ENCODE measurements around the gene P2RY11. TPM values are rescaled to one million over a fixed set of nuclear protein-coding genes. Genes with fewer than 3 reads are reported as not detected.

The P2RY11 gene
- total and polyA plus RNA-seq, 2 experiments from 2014 or later, result 2.7 to 6.1 TPM

- Histone ChIP-seq H3K36me3 (replicated peaks; ENCODE audit: insufficient read depth, low read depth) (no peaks in the 10 kb centered on the region), H3K27ac (no peak overlapping the region)
These were observed 22.5 kb downstream of the P2RY11 start for GRCh38 chr19:10134040-10134439.

DNA sequence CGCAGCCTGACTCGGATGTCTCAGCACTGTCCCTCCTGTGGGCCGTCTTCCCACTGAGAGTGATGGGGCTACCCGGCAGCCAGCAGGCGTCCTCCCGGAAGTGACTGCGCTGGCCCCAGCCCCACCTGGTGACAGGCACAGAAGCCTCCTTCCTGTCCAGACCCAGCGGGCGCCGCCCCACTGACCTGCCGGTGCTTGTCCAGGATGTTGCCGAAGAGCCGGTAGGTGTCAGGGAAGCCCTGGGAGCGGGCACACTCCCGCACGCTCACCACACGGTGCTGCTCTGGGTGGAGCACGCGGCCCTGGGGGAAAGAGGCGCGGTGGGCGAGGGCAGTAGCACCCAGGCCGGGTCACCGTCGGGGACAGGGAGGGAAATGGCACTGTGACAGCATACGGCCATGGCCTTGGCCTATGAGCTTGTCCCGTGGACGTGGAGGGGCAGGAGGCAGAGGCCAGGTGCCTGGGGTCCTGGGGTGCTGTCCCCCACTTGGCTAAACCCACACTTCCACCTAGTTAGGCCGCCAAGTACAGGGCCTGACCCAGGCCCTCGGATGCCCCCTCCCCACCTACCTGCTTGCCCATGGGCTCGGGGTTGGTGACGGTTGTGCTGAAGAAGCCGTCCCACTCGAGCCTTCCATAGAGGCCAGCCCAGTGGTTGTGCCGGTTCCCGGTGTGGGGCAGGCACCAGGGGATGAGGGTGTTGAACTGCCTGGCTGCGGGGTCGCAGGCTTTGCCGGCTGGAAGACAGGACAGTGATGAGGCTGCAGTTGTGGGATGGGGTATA, 24.2 kb downstream of the P2RY11 start:
- Histone ChIP-seq H3K36me3 (replicated peaks; ENCODE audit: insufficient read depth, low read depth) (no peaks in the 10 kb centered on the region), H3K9me3 (ENCODE audit: low read depth) (no peaks in the 10 kb centered on the region), H3K9me2 (replicated peaks; ENCODE audit: insufficient read depth) (no peaks in the 10 kb centered on the region), H3K4me2 (no peak overlapping the region), H3K27ac (no peak overlapping the region), H2AFZ (no peak overlapping the region), H3K27me3 (no peaks in the 10 kb centered on the region), H3K4me3 (no peak overlapping the region), H3K79me2 (no peaks in the 10 kb centered on the region), H4K20me1 (ENCODE audit: insufficient read depth, poor library complexity, severe bottlenecking) (no peaks in the 10 kb centered on the region), H3K4me1 (ENCODE audit: insufficient read depth) (no peaks in the 10 kb centered on the region)
- WGBS (ENCODE audit: low lambda C conversion rate, missing lambda C conversion rate), result 95% methylated on average over 39 of the region's 39 CpGs
- no peak for DNase-seq (ENCODE audit: low spot score)
- TF ChIP-seq EZH2 (IDR thresholded peaks at IDR 0.05; ENCODE audit: borderline replicate concordance) (no peak), CTCF (IDR thresholded peaks at IDR 0.05; ENCODE audit: poor library complexity) (no peak), EZH2phosphoT487 (IDR thresholded peaks at IDR 0.05; ENCODE audit: low read depth, severe bottlenecking, unreplicated experiment) (no peak)

More at GRCh38 chr19:10134040-10134439, 22.5 kb downstream of the P2RY11 start:
- TF ChIP-seq CTCF (IDR thresholded peaks at IDR 0.05; ENCODE audit: poor library complexity), result no peak
- TF ChIP-seq EZH2phosphoT487 (IDR thresholded peaks at IDR 0.05; ENCODE audit: low read depth, severe bottlenecking, unreplicated experiment), result no peak
- TF ChIP-seq EZH2 (IDR thresholded peaks at IDR 0.05; ENCODE audit: borderline replicate concordance), result no peak
- Histone ChIP-seq H3K4me1 (ENCODE audit: insufficient read depth) (no peaks in the 10 kb centered on the region), H4K20me1 (ENCODE audit: insufficient read depth, poor library complexity, severe bottlenecking) (no peaks in the 10 kb centered on the region), H3K9me2 (replicated peaks; ENCODE audit: insufficient read depth) (no peaks in the 10 kb centered on the region), H3K9me3 (ENCODE audit: low read depth) (no peaks in the 10 kb centered on the region), H3K79me2 (no peaks in the 10 kb centered on the region), H3K4me2 (no peak overlapping the region), H2AFZ (no peak overlapping the region), H3K27me3 (no peaks in the 10 kb centered on the region), H3K4me3 (no peak overlapping the region)
- no peak for DNase-seq (ENCODE audit: low spot score)
- 94% methylated on average over 9 of the region's 9 CpGs for WGBS (ENCODE audit: low lambda C conversion rate, missing lambda C conversion rate)

GRCh38 chr19:10136936-10137335, 25.4 kb downstream of the P2RY11 start:
- Histone ChIP-seq H4K20me1 (ENCODE audit: insufficient read depth, poor library complexity, severe bottlenecking) (no peaks in the 10 kb centered on the region), H3K36me3 (replicated peaks; ENCODE audit: insufficient read depth, low read depth) (no peaks in the 10 kb centered on the region), H3K9me3 (ENCODE audit: low read depth) (no peaks in the 10 kb centered on the region), H3K4me1 (ENCODE audit: insufficient read depth) (no peaks in the 10 kb centered on the region), H3K4me3 (no peak overlapping the region), H3K27me3 (no peaks in the 10 kb centered on the region), H3K79me2 (no peaks in the 10 kb centered on the region), H3K9me2 (replicated peaks; ENCODE audit: insufficient read depth) (no peaks in the 10 kb centered on the region), H2AFZ (no peak overlapping the region), H3K27ac (no peak overlapping the region), H3K4me2 (no peak overlapping the region)
- TF ChIP-seq EZH2 (IDR thresholded peaks at IDR 0.05; ENCODE audit: borderline replicate concordance), result no peak
- TF ChIP-seq CTCF (IDR thresholded peaks at IDR 0.05; ENCODE audit: poor library complexity), result no peak
- TF ChIP-seq EZH2phosphoT487 (IDR thresholded peaks at IDR 0.05; ENCODE audit: low read depth, severe bottlenecking, unreplicated experiment), result no peak
- no peak for DNase-seq (ENCODE audit: low spot score)
- 96% methylated on average over 14 of the region's 14 CpGs for WGBS (ENCODE audit: low lambda C conversion rate, missing lambda C conversion rate)
